SK-N-SH (cell line): ENCODE data around the gene TANGO6.

ENCODE experiments used
- CTCF ChIP-seq: fragments of 200-600 bp; sonication (generic); IDR thresholded peaks from 2 replicates; pipeline ENCODE4 v1.6.1; 2017; ENCODE audit warnings: antibody characterized with exemption, mild to moderate bottlenecking, moderate library complexity
- EP300 ChIP-seq, 2 experiments: IDR thresholded peaks; 2 replicates each; pipeline versions ENCODE4 v1.4.0 to v1.6.1; 2012; ENCODE audit warnings: borderline replicate concordance in 1 of 2, low read depth in 1 of 2, low read length in 1 of 2
- EZH2phosphoT487 ChIP-seq: fragments of 200-600 bp; sonication (generic); IDR thresholded peaks from 2 replicates; pipeline ENCODE4 v1.6.1; 2017; ENCODE audit warnings: low read depth, mixed run types, mild to moderate bottlenecking, antibody characterized with exemption, moderate library complexity, borderline replicate concordance
- FOSL2 ChIP-seq: IDR thresholded peaks from 2 replicates; pipeline ENCODE4 v1.4.0; 2012; ENCODE audit warnings: low read depth, mild to moderate bottlenecking, moderate library complexity, borderline replicate concordance
- IRF3 ChIP-seq: fragments of 150-350 bp; IDR thresholded peaks from 2 replicates; pipeline ENCODE4 v1.6.1; 2016; ENCODE audit warnings: mild to moderate bottlenecking, low read depth, low read length
- MEF2A ChIP-seq: IDR thresholded peaks from 2 replicates; pipeline ENCODE4 v1.4.0; 2012; ENCODE audit warnings: low read depth, borderline replicate concordance
- MXI1 ChIP-seq: IDR thresholded peaks from 2 replicates; pipeline ENCODE4 v1.6.1; 2012; ENCODE audit warnings: mild to moderate bottlenecking, low read depth, low read length, improper control_type of control experiment
- POLR2AphosphoS5 ChIP-seq: IDR thresholded peaks from 2 replicates; pipeline ENCODE4 v1.6.1; 2012; ENCODE audit warnings: low read depth, low read length
- RAD21 ChIP-seq: IDR thresholded peaks from 2 replicates; pipeline ENCODE4 v1.6.1; 2012; ENCODE audit warnings: mild to moderate bottlenecking, low read length
- RFX5 ChIP-seq: IDR thresholded peaks from 2 replicates; pipeline ENCODE4 v1.6.1; 2012; ENCODE audit warnings: mild to moderate bottlenecking, improper control_type of control experiment, low read length
- RXRA ChIP-seq: IDR thresholded peaks from 2 replicates; pipeline ENCODE4 v1.4.0; 2012; ENCODE audit warnings: low read depth, mild to moderate bottlenecking, borderline replicate concordance
- TAF1 ChIP-seq: IDR thresholded peaks from 2 replicates; pipeline ENCODE4 v1.6.1; 2012; ENCODE audit warnings: low read depth, mild to moderate bottlenecking, low read length, moderate library complexity, borderline replicate concordance
- ZBTB33 ChIP-seq: IDR thresholded peaks from 2 replicates; pipeline ENCODE4 v1.4.0; 2012; ENCODE audit warnings: low read depth, borderline replicate concordance

GRCh38 chr16:69118994-69119393 lies 275.7 kb downstream of the TANGO6 start:
- TF ChIP-seq EZH2phosphoT487 (no peak), CTCF (no peak), RFX5 (no peak), FOSL2 (no peak), TAF1 (no peak), MEF2A (no peak), IRF3 (no peak), RXRA (no peak), POLR2AphosphoS5 (no peak), EP300 (IDR thresholded peaks at IDR 0.05; ENCODE audit: borderline replicate concordance in 1 of 2, low read depth in 1 of 2, low read length in 1 of 2) (no peak), MXI1 (no peak), RAD21 (no peak), ZBTB33 (no peak)
